ENCODE results near the gene LHFPL5.

DNA sequence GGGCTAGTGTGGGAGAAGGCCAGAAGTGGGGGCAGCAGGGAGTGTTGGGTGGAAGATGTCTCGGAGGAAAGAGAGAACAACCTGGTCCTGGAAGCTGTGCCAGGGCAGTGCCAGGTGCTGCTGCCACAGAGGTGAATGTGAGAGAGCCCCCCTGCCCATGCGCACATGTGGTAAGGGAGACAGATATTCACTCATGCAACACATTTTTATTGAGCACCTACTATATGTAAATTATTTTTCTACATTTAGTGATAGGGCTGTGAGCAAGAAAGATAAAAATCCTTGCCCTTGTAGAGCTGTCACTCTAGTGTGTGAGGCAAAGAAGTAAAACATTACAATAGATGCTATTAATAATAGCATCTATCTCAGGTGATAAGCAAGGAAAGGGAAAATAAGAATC is 23.9 kb upstream of the LHFPL5 start:
- TF ChIP-seq ATF6 (CRISPR knock-in tag; IDR thresholded peaks at IDR 0.05) (no peak), ETV6 (CRISPR knock-in tag; IDR thresholded peaks at IDR 0.05) (no peak), JUN (CRISPR knock-in tag; IDR thresholded peaks at IDR 0.05) (no peak), ATF1 (CRISPR knock-in tag; IDR thresholded peaks at IDR 0.05) (no peak), GTF2I (CRISPR knock-in tag; conservative IDR thresholded peaks at IDR 0.05) (no peak)
- TF ChIP-seq, protein P1, sequence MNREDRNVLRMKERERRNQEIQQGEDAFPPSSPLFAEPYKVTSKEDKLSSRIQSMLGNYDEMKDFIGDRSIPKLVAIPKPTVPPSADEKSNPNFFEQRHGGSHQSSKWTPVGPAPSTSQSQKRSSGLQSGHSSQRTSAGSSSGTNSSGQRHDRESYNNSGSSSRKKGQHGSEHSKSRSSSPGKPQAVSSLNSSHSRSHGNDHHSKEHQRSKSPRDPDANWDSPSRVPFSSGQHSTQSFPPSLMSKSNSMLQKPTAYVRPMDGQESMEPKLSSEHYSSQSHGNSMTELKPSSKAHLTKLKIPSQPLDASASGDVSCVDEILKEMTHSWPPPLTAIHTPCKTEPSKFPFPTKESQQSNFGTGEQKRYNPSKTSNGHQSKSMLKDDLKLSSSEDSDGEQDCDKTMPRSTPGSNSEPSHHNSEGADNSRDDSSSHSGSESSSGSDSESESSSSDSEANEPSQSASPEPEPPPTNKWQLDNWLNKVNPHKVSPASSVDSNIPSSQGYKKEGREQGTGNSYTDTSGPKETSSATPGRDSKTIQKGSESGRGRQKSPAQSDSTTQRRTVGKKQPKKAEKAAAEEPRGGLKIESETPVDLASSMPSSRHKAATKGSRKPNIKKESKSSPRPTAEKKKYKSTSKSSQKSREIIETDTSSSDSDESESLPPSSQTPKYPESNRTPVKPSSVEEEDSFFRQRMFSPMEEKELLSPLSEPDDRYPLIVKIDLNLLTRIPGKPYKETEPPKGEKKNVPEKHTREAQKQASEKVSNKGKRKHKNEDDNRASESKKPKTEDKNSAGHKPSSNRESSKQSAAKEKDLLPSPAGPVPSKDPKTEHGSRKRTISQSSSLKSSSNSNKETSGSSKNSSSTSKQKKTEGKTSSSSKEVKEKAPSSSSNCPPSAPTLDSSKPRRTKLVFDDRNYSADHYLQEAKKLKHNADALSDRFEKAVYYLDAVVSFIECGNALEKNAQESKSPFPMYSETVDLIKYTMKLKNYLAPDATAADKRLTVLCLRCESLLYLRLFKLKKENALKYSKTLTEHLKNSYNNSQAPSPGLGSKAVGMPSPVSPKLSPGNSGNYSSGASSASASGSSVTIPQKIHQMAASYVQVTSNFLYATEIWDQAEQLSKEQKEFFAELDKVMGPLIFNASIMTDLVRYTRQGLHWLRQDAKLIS (CRISPR knock-in tag; IDR thresholded peaks at IDR 0.05; ENCODE audit: borderline replicate concordance) = no peak
